Stimulated activated CD4-positive, alpha-beta T cell treated with anti-CD3 and anti-CD28 coated beads, Interleukin-4, amount 100 ng/mL, for 1 hour (primary cell): ENCODE measurements around the gene TBC1D22A.
A peak's percentile ranks its signal among the peaks of the same experiment; 100 is the strongest.

Experiments
- DNase-seq: peaks from one replicate; pipeline ENCODE4 v3.0.0-alpha.2; 2020

The TBC1D22A gene

GRCh38 chr22:46754110-46754799 is 8.2 kb upstream of the TBC1D22A start:
- DNase-seq: peak; percentile 23

GRCh38 chr22:46754826-46755225 is 7.6 kb upstream of the TBC1D22A start:
- no peak for DNase-seq

- DNase-seq: no peak
These were observed 6.9 kb upstream of the TBC1D22A start for GRCh38 chr22:46755525-46755924.

- DNase-seq: no peak
These were observed 6.4 kb upstream of the TBC1D22A start for GRCh38 chr22:46756097-46756496.

GRCh38 chr22:46757104-46757503 is 5.3 kb upstream of the TBC1D22A start:
- no peak for DNase-seq

GRCh38 chr22:46758121-46758520 is 4.3 kb upstream of the TBC1D22A start:
- no peak for DNase-seq

DNA sequence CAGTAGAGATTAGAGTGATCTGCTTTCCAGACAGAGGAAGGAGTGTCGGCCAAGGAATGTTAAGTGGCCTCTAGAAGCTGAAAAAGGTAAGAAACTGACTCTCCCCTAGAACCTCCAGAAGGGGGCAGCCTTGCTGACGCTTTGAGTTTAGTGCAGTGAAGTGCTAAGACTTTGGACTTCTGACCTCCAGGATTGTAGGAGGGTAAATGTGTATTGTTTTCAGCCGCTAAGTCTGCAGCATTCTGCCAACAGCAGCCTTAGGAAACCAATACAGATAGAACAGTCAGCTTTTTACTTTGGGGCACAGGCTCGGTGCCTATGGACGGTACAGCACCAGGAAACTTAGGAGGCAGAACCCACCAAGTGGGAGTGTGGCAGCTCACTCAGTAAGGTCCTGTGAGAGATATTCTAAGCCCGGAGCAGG is 3.6 kb upstream of the TBC1D22A start:
- DNase-seq: peak; percentile 41

DNA sequence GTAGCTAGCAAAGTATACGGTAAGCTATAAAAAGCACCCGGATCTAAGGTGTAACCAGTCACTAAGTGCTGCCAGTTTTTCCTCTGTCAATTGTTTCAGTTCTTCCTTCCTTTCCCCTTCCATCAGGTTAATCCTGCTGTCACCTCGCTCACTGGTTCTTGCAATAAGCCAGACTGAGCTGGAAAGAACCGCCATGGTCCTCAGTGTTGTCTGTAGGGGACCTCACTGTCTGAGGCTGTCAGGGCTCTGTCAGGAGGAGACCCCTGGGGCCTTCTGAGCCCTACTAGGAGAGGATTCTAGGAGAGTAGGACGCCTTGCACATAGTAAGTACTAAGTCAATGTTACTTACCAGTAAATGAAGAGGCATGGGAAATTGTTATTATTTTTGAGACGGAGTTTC is 1.4 kb upstream of the TBC1D22A start:
- no peak for DNase-seq

DNA sequence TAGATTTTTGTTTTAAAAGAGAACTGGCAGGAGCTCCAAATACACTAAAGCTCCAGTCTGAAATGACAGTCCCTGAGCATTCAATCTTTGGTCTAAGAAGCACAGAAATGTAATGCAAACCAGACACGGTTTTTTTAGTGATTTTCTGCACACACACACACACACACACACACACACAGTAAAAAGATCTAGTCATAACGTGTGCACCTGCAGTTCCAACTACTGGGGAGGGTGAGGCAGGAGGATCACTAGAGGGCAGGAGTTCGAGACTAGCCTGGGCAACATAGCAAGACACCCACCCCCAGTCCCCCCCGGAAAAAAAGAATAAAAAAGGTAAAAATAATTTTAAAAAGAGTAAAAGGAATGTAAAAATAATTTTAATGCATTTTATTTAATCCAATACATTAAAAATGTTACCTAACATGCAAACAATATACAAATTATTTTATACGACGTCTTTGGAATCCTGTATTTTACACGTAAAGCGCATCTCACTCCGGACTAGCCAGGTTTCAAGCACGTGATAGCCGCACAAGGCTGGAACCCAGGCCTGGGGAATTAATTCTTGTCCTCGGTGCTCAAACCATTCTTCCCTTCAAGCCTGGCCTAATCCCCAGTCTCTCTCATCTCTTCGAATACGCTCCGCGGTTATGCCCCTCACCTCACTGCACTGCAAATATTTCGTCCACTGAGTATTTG is 762 bp upstream of the TBC1D22A start:
- DNase-seq: no peak

GRCh38 chr22:46763051-46763705 is 728 bp downstream of the TBC1D22A start:
- DNase-seq: no peak

- no peak for DNase-seq
These were observed 1.8 kb downstream of the TBC1D22A start for GRCh38 chr22:46764140-46764680.

GRCh38 chr22:46764779-46765485 is 2.5 kb downstream of the TBC1D22A start:
- DNase-seq: no peak

DNA sequence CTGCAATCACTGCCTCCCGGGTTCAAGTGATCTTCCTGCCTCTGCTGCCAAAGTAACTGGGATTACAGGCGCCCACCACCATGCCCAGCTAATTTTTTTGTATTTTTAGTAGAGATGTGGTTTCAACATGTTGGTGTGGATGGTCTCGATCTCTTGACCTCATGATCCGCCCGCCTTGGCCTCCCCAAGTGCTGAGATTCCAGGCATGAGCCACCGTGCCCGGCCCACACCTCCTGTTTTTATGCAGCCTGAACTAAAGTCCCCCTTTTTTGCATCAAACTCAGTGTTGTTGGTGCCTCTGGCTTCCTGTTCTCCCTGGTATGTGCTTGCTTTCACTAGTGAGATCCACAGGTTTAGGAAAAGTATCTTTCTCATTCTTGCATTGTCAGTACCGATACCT is 4.2 kb downstream of the TBC1D22A start:
- DNase-seq: no peak

DNA sequence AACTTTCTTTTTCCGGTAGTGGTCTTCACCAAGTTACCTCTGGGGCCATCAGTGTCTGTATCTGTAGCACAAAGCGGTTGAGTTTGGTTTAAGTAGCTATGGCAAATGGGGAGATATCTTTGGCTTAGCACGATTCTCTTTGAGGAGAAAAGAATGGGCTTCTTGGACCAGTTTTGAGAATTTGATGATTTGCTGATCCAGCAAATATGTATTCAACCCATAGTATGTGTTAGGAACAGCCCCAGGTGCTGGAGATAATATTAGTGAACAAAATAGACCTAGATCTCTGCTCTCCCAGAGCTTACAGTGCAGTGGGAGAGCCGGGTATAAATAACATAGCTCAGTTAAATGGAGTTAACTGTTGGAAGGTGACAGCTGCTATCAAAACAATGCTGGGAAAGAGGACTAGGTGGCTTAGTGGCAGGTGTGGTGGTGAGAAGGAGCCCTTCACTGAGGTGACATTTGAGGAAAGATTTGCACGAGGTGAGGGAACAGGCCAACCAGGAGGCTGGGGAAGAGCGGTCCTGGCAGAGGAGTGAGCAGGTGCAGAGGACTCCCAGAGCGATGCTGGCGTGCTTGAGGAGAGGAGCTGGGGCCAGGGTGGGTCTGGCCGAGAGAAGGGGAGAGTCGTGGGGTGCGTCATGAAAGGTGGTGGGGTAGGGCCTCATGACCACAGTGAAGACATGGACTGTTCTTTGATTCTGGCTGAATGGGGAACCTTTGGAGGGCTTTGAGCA is 5.0 kb downstream of the TBC1D22A start:
- DNase-seq: no peak

GRCh38 chr22:46769191-46769675 is 6.8 kb downstream of the TBC1D22A start:
- DNase-seq: no peak

DNA sequence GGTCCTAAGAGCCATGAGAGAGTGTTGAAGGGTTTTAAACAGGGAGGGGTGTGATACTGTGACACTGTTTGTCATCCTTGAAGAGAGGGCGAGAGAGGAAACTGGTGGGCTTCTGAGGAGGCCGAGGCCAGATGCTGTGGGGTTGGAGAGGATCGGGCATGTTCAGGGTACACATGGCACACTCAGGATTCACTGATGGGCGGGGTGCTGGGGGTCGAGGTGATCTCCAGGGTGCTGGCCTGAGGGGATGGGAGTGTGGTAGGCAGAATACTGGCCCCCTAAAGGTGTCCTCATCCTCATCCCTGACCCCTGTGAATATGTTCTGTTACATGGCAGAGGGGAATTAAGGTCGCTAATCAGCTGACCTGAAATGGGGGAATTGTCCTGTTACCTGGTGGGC is 7.3 kb downstream of the TBC1D22A start:
- no peak for DNase-seq

DNA sequence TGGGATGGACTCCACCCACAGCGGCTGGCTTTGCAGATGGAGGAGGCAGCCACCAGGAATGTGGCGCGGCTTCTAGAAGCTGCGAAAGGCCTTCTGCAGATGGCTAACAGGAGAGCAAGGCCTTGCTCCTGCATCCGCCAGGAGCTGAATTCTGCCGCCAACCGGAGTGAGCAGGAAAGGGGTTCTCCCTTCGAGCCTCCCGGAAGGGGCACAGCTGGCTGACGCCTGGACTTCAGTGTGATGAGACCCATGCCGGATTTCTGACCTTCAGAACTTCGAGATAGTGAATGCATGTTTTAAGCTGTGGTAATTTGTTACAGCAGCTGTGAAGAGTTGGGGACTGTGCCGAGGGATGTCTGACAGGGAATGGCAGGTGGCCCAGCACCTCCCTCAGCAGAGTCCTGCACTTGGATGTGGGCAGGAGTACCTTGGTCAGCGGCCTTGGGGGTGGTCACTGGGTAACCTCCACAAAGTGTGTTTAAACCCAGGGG is 7.7 kb downstream of the TBC1D22A start:
- no peak for DNase-seq

DNA sequence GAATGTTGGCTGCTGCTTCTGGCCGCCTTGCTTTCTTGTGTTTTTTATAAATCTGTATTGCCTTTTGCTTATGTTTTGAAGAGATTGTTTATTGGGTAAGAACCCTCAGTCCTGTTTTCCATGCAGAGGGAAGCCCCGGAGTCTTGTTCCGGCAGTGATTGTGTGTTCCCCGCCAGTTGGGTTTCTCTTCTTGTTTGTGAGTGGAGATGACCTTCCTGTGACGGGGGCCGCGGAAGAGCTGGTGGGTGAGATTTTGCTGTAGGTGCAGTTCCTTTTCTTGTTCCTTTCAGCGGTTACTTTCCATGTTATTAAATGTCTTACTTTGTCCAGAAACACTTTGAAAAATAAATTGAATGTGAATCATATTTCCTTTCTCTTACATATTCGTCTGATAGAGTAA is 8.3 kb downstream of the TBC1D22A start:
- DNase-seq: no peak

GRCh38 chr22:46773076-46773475 is 10.6 kb downstream of the TBC1D22A start:
- DNase-seq: no peak

DNA sequence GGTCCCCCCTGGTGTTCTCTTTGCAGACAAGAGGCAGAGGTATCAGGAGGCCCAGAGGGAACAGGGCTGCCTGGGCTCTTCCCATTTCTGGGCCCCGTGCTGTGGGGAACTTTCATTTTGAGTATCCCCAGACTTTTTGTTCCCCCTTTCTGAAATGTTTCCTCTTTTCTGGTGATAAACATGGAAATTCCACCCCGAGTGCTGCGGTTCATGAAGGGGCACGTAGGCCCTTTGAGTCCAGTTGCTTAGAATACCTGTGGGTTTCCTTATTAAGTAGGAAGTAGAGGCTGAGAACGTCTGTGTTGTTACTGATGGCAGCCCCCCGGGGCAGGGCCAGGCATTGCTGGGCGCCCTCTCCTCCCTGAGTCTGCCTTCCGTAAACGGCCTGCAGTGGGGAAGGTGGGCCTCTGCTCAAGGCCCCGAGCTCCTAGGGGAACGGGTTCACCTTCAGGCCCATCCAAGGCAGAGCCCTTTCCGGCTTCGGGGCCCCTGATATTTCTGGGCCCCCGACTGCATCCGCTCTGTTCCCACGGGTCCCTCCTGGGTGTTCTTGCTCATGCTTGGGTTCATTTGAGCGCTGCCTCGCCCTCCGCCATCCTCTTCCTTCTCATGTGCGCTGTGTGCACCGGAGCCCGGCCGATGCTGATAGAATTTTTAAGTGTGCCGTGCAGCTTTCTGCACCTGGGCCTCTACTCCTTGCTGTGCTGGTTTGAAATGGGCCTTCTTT is 12.0 kb downstream of the TBC1D22A start:
- no peak for DNase-seq
